Nephron (organoid): ENCODE measurements around the gene POLR1E.

Source experiments
- H3K27ac Mint-ChIP-seq, 3 experiments: 2 replicates each; pipeline ENCODE4 v1.8.0; 2020; ENCODE audit warnings: mixed read lengths in 3 of 3, mild to moderate bottlenecking in 2 of 3, moderate library complexity in 1 of 3
- H3K27me3 Mint-ChIP-seq: 2 replicates; pipeline ENCODE4 v1.8.0; 2021; ENCODE audit warnings: low read depth, mild to moderate bottlenecking, moderate library complexity, mixed read lengths
- H3K36me3 Mint-ChIP-seq: 2 replicates; pipeline ENCODE4 v1.8.0; 2020; ENCODE audit warnings: low read depth, mixed read lengths
- H3K4me1 Mint-ChIP-seq: 2 replicates; pipeline ENCODE4 v1.8.0; 2020; ENCODE audit warnings: mixed read lengths
- H3K4me3 Mint-ChIP-seq, 3 experiments: 2 replicates each; pipeline ENCODE4 v1.8.0; 2020; ENCODE audit warnings: mild to moderate bottlenecking in 3 of 3, mixed read lengths in 3 of 3, moderate library complexity in 2 of 3
- H3K9me3 Mint-ChIP-seq: 2 replicates; pipeline ENCODE4 v1.8.0; 2020; ENCODE audit warnings: mixed read lengths
- TF ChIP-seq, protein P1 (sequence below), 3 experiments: fragments of 200-600 bp; sonication (generic); IDR thresholded peaks; one replicate each; pipeline ENCODE4 v1.5.0; 2021; ENCODE audit warnings: antibody characterized with exemption in 3 of 3; ENCODE audit not compliant: unreplicated experiment in 3 of 3

Gene POLR1E

GRCh38 chr9:37501957-37502596 is 16.3 kb downstream of the POLR1E start:
- no peak overlapping the region for H3K27ac Mint-ChIP-seq
- H3K9me3 Mint-ChIP-seq, result no peaks in the 10 kb centered on the region
- TF ChIP-seq, protein P1, sequence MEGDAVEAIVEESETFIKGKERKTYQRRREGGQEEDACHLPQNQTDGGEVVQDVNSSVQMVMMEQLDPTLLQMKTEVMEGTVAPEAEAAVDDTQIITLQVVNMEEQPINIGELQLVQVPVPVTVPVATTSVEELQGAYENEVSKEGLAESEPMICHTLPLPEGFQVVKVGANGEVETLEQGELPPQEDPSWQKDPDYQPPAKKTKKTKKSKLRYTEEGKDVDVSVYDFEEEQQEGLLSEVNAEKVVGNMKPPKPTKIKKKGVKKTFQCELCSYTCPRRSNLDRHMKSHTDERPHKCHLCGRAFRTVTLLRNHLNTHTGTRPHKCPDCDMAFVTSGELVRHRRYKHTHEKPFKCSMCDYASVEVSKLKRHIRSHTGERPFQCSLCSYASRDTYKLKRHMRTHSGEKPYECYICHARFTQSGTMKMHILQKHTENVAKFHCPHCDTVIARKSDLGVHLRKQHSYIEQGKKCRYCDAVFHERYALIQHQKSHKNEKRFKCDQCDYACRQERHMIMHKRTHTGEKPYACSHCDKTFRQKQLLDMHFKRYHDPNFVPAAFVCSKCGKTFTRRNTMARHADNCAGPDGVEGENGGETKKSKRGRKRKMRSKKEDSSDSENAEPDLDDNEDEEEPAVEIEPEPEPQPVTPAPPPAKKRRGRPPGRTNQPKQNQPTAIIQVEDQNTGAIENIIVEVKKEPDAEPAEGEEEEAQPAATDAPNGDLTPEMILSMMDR (IDR thresholded peaks at IDR 0.05; ENCODE audit: unreplicated experiment in 3 of 3), result no peak

GRCh38 chr9:37503736-37504135 is 18.0 kb downstream of the POLR1E start:
- H3K9me3 Mint-ChIP-seq, result no peaks in the 10 kb centered on the region
- peaks cover 56% of the 10 kb centered on the region for H3K36me3 Mint-ChIP-seq

More at GRCh38 chr9:37501957-37502596, 16.3 kb downstream of the POLR1E start:
- no peak overlapping the region for H3K4me3 Mint-ChIP-seq
- peaks cover 56% of the 10 kb centered on the region for H3K36me3 Mint-ChIP-seq
- H3K4me1 Mint-ChIP-seq, result no peaks in the 10 kb centered on the region
- no peaks in the 10 kb centered on the region for H3K27me3 Mint-ChIP-seq

GRCh38 chr9:37504605-37505004 is 18.9 kb downstream of the POLR1E start:
- no peak overlapping the region for H3K27ac Mint-ChIP-seq
- H3K4me3 Mint-ChIP-seq, result no peak overlapping the region
- TF ChIP-seq, protein P1 (IDR thresholded peaks at IDR 0.05; ENCODE audit: unreplicated experiment in 3 of 3), result no peak
- H3K9me3 Mint-ChIP-seq, result no peaks in the 10 kb centered on the region
- H3K36me3 Mint-ChIP-seq, result peaks cover 55% of the 10 kb centered on the region
- H3K4me1 Mint-ChIP-seq, result no peaks in the 10 kb centered on the region
- H3K27me3 Mint-ChIP-seq, result no peaks in the 10 kb centered on the region

More at GRCh38 chr9:37503736-37504135, 18.0 kb downstream of the POLR1E start:
- Mint-ChIP-seq H3K4me3 (no peak overlapping the region), H3K4me1 (no peaks in the 10 kb centered on the region), H3K27ac (no peak overlapping the region), H3K27me3 (no peaks in the 10 kb centered on the region)
- TF ChIP-seq, protein P1 (IDR thresholded peaks at IDR 0.05; ENCODE audit: unreplicated experiment in 3 of 3), result no peak

DNA sequence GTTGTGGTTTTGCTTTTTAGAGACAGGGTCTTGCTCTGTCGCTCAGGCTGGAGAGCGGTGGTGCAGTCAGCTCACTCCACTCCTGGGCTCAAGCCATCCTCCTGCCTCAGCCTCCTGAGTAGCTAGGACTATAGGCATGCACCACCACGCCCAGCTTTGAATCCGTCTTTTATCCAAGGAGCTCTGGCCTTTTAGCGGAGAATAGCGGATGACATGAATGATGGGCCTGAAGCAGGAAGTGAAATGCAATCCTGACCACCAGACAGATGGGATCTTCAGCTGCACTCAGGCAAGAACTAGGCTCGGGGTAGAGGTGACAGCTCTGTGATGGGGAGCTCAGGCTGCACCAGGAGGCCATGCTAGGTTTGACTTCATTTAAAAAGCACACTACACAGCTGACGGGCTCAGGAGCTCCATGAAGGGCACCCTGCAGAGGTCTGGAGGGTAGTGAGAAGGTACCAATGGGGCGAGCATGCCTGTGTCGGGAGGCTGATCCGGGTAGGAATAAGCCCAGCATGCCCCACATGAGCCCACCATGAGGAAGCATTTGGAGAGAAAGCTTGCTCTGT is 21.9 kb downstream of the POLR1E start:
- Mint-ChIP-seq H3K27me3 (no peaks in the 10 kb centered on the region), H3K4me1 (no peaks in the 10 kb centered on the region), H3K9me3 (no peaks in the 10 kb centered on the region), H3K4me3 (no peak overlapping the region), H3K36me3 (peaks cover 32% of the 10 kb centered on the region), H3K27ac (no peak overlapping the region)
- TF ChIP-seq, protein P1 (IDR thresholded peaks at IDR 0.05; ENCODE audit: unreplicated experiment in 3 of 3), result no peak

DNA sequence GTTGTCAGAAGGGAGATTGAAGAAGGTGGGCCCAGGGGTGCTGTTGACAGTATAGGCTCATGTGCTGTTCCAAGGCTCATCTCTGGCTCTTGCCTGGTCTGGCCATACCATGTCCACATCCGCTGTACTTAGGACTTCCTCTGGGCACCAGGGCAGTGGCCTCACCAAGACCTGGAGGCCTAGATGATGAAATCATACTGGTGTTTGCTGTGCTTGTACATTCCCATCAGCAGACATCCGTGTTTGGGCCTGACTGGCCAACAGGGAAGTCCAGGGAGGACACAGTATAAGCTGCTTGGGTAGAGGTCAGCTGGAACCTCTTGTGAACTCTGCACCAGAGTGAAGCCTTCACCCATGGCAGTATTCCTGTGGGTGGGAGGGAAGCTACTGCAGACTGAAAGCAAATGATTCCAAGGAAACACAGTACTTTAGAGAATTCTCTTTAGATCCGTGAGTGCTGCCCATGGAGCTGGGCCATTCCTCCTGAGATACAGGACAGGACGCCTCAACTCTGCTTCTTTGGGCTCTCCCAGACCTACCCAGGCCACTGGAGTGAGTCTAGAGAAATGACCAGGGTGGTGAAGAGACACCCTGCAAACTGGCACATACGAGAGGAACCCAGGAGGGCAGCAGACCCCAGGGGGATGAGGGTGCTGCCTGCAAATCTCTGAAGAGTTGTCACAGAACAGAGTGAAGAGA is 22.5 kb downstream of the POLR1E start:
- peaks cover 26% of the 10 kb centered on the region for H3K36me3 Mint-ChIP-seq
- no peak overlapping the region for H3K27ac Mint-ChIP-seq
- H3K27me3 Mint-ChIP-seq, result no peaks in the 10 kb centered on the region
- H3K9me3 Mint-ChIP-seq, result no peaks in the 10 kb centered on the region
- no peaks in the 10 kb centered on the region for H3K4me1 Mint-ChIP-seq
- H3K4me3 Mint-ChIP-seq, result no peak overlapping the region
- TF ChIP-seq, protein P1 (IDR thresholded peaks at IDR 0.05; ENCODE audit: unreplicated experiment in 3 of 3), result no peak
